PC-3 (cell line): Measurements from ENCODE around the gene C1GALT1. TPM values are rescaled to one million over a fixed set of nuclear protein-coding genes. Genes with fewer than 3 reads are reported as not detected.

ENCODE experiments used
- ATAC-seq: fragments of 200-7000 bp; cut with Tn5 transposase; 2 replicates; pipeline ENCODE4 v1.9.1; 2020; ENCODE audit warnings: mild to moderate bottlenecking, moderate library complexity
- BruUV-seq: library from RNA; stranded (reverse); fragments of 400-500 nt; replicated peaks from 2 replicates; lab custom pipeline; 2021; lab: Mats Ljungman, UMichigan
- CTCF ChIA-PET: fragments of 300-600 bp; sonication (Branson Sonifier 250); formaldehyde crosslinking; loops from one replicate; lab custom pipeline; 2022; ENCODE audit warnings: antibody characterized with exemption; lab: Charles Lee
- POLR2A ChIA-PET: fragments of 300-600 bp; sonication (Branson Sonifier 250); formaldehyde crosslinking; loops from one replicate; lab custom pipeline; 2022; ENCODE audit warnings: antibody characterized with exemption; ENCODE audit not compliant: unreplicated experiment; lab: Charles Lee
- DNase-seq: peaks from one replicate; pipeline ENCODE4 v3.0.0-alpha.2; 2015
- H2AFZ ChIP-seq: fragments of 300-600 bp; sonication (generic); 2 replicates; pipeline ENCODE4 v1.6.0; 2016; ENCODE audit warnings: antibody characterized with exemption, low read length
- H3F3A ChIP-seq: fragments of 300-600 bp; sonication (generic); one replicate; pipeline ENCODE4 v1.6.0; 2017; ENCODE audit warnings: antibody characterized with exemption, low read length, control low read depth, mild to moderate bottlenecking; ENCODE audit not compliant: unreplicated experiment
- H3K27ac ChIP-seq: fragments of 300-600 bp; sonication (generic); 2 replicates; pipeline ENCODE4 v1.5.1; 2016; ENCODE audit warnings: mild to moderate bottlenecking, low read length
- H3K27me3 ChIP-seq: fragments of 300-600 bp; sonication (generic); 2 replicates; pipeline ENCODE4 v1.6.1; 2016; ENCODE audit warnings: low read length, mixed read lengths
- H3K36me3 ChIP-seq: fragments of 300-600 bp; sonication (generic); 2 replicates; pipeline ENCODE4 v1.6.1; 2016; ENCODE audit warnings: low read depth, mixed run types, low read length, mixed read lengths
- H3K4me1 ChIP-seq: fragments of 300-600 bp; sonication (generic); 2 replicates; pipeline ENCODE4 v1.5.1; 2016; ENCODE audit warnings: low read length; ENCODE audit not compliant: insufficient read depth
- H3K4me2 ChIP-seq: fragments of 300-600 bp; sonication (generic); 2 replicates; pipeline ENCODE4 v1.6.0; 2016; ENCODE audit warnings: low read length
- H3K4me3 ChIP-seq: fragments of 300-600 bp; sonication (generic); 2 replicates; pipeline ENCODE4 v1.5.1; 2016; ENCODE audit warnings: mild to moderate bottlenecking, low read length, mixed read lengths
- H3K79me2 ChIP-seq: fragments of 300-600 bp; sonication (generic); 2 replicates; pipeline ENCODE4 v1.6.1; 2017; ENCODE audit warnings: low read length, mixed read lengths
- H3K9ac ChIP-seq: fragments of 300-600 bp; sonication (generic); 2 replicates; pipeline ENCODE4 v1.6.0; 2016; ENCODE audit warnings: mild to moderate bottlenecking, low read length
- H3K9me2 ChIP-seq: fragments of 300-600 bp; sonication (generic); replicated peaks from 2 replicates; pipeline ENCODE4 v1.6.1; 2016; ENCODE audit warnings: mixed run types, low read length, mixed read lengths
- H3K9me3 ChIP-seq: fragments of 300-600 bp; sonication (generic); 2 replicates; pipeline ENCODE4 v1.6.1; 2016; ENCODE audit warnings: low read length, mixed read lengths
- H4K20me1 ChIP-seq: fragments of 300-600 bp; sonication (generic); 2 replicates; pipeline ENCODE4 v1.6.1; 2016; ENCODE audit warnings: low read length, mixed read lengths
- EZH2 ChIP-seq: fragments of 300-600 bp; sonication (generic); IDR thresholded peaks from one replicate; pipeline ENCODE4 v1.6.1; 2017; ENCODE audit warnings: antibody characterized with exemption, mild to moderate bottlenecking, low read length; ENCODE audit not compliant: unreplicated experiment
- EZH2phosphoT487 ChIP-seq: fragments of 300-600 bp; sonication (generic); IDR thresholded peaks from 2 replicates; pipeline ENCODE4 v1.6.1; 2018; ENCODE audit warnings: mild to moderate bottlenecking, antibody characterized with exemption, low read length, borderline replicate concordance
- intact Hi-C: fragments of 100-400 bp; cut with micrococcal nuclease; formaldehyde crosslinking; loops from 2 replicates; pipeline ENCODE4 v1.9.0; 2023
- total RNA-seq: library from RNA; depleted of rRNA; stranded (reverse); fragments of >200 nt; gene quantifications from 2 replicates; pipeline ENCODE4 v1.2.3, GENCODE V29; 2014
- TF ChIP-seq, protein P1 (sequence below): fragments of 300-600 bp; sonication (generic); conservative IDR thresholded peaks from 2 replicates; pipeline ENCODE4 v1.5.1; 2017; ENCODE audit warnings: antibody characterized with exemption, low read depth, mild to moderate bottlenecking, low read length

C1GALT1 gene
- total RNA-seq, 1 experiment from 2014 or later = 32.3 TPM

DNA sequence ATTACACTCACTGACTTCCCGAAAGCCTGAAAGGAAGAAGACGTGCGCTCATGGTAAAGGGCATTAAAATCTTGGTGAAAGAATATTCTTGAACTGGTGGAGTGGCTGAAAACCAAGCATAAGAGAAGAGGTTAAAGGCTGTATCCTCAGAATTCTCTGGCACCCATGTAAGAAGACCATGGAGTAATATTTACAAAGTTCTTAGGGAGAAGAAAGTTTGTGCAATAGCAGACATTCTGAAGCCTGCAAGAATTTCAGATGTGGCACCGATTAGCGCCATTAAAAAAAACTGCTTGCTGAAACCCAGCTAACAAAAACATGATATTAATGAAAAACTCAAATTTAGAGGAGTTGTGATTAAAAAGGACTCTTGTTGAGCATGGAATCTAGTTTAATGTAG, 44.1 kb downstream of the C1GALT1 start:
- intact Hi-C loops = no loop called here
- no peak overlapping the region for H2AFZ ChIP-seq
- no peak overlapping the region for H3K4me3 ChIP-seq
- H3F3A ChIP-seq = no peaks in the 10 kb centered on the region
- TF ChIP-seq EZH2 (no peak), EZH2phosphoT487 (no peak)
- TF ChIP-seq, protein P1, sequence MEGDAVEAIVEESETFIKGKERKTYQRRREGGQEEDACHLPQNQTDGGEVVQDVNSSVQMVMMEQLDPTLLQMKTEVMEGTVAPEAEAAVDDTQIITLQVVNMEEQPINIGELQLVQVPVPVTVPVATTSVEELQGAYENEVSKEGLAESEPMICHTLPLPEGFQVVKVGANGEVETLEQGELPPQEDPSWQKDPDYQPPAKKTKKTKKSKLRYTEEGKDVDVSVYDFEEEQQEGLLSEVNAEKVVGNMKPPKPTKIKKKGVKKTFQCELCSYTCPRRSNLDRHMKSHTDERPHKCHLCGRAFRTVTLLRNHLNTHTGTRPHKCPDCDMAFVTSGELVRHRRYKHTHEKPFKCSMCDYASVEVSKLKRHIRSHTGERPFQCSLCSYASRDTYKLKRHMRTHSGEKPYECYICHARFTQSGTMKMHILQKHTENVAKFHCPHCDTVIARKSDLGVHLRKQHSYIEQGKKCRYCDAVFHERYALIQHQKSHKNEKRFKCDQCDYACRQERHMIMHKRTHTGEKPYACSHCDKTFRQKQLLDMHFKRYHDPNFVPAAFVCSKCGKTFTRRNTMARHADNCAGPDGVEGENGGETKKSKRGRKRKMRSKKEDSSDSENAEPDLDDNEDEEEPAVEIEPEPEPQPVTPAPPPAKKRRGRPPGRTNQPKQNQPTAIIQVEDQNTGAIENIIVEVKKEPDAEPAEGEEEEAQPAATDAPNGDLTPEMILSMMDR = no peak
- H3K79me2 ChIP-seq = 0 out of 2 replicates have a peak, but pooled peaks cover 6% of the 10 kb centered on the region
- ATAC-seq (no peak), DNase-seq (no peak)
- H3K9ac ChIP-seq = no peak overlapping the region
- H3K4me2 ChIP-seq = no peak overlapping the region
- BruUV-seq = no TSS peak
- peaks cover 7% of the 10 kb centered on the region for H3K4me1 ChIP-seq
- H3K9me2 ChIP-seq = no peaks in the 10 kb centered on the region
- no peaks in the 10 kb centered on the region for H3K27me3 ChIP-seq
- peaks cover 5% of the 10 kb centered on the region; the same call in 1 of the 2 replicates for H3K36me3 ChIP-seq
- H3K9me3 ChIP-seq = peaks cover 5% of the 10 kb centered on the region; the same call in 1 of the 2 replicates
- POLR2A ChIA-PET = no interaction called here
- H3K27ac ChIP-seq = no peak overlapping the region
- CTCF ChIA-PET = no interaction called here
- H4K20me1 ChIP-seq = no peaks in the 10 kb centered on the region

DNA sequence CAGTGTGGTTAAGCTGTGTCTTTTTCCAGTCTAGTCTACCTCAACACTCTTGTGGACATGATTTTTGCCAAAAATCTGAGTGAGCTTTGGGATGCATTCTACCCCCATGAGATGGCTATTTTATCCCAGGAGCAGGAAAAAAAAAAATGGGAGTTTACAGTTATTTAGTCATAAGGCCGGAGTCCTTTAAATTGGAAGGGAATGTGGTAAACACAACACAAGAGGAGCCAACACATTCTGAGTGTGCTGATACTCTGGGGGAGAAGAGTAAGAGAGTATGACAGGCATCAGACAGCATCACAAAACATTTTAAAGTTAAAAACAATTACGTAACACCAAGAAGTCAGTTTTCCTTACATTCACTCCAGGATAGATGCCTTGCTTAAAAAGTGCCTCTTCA, 46.1 kb downstream of the C1GALT1 start:
- ATAC-seq (no peak), DNase-seq (no peak)
- POLR2A ChIA-PET = no interaction called here
- no TSS peak for BruUV-seq
- TF ChIP-seq EZH2 (no peak), EZH2phosphoT487 (no peak)
- TF ChIP-seq, protein P1 = no peak
- peaks cover 5% of the 10 kb centered on the region; the same call in 1 of the 2 replicates for H3K9me3 ChIP-seq
- H3K4me1 ChIP-seq = no peaks in the 10 kb centered on the region
- H3F3A ChIP-seq = no peaks in the 10 kb centered on the region
- no peak overlapping the region for H3K9ac ChIP-seq
- H3K9me2 ChIP-seq = no peaks in the 10 kb centered on the region
- 0 out of 2 replicates have a peak, but pooled peaks cover 9% of the 10 kb centered on the region for H3K79me2 ChIP-seq
- no peak overlapping the region for H3K27ac ChIP-seq
- CTCF ChIA-PET = no interaction called here
- no peaks in the 10 kb centered on the region for H4K20me1 ChIP-seq
- H2AFZ ChIP-seq = no peak overlapping the region
- H3K36me3 ChIP-seq = peaks cover 5% of the 10 kb centered on the region; the same call in 1 of the 2 replicates
- no peak overlapping the region for H3K4me2 ChIP-seq
- intact Hi-C loops = no loop called here
- no peaks in the 10 kb centered on the region for H3K27me3 ChIP-seq
- H3K4me3 ChIP-seq = no peak overlapping the region

DNA sequence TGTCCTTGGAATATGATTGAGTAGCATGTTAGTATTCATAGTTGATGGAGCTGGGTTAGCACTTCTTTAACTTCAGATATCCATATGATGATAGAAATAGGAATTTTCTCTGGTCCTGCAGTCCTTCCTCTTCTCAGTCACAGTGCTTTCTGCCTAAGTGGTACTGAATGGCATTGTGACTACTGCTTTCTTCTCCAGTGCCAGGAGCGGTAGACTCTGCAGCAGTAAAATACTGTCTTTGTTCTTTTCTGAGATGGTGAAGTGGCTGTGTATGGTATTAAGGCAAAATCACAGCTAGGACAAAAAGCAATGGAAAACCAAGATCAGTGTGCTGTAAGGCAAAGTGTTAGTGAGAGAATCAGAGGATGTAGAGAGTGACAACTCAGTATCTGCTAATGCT, 46.6 kb downstream of the C1GALT1 start:
- H3K4me1 ChIP-seq = no peaks in the 10 kb centered on the region
- no peak overlapping the region for H3K27ac ChIP-seq
- H3K4me3 ChIP-seq = no peak overlapping the region
- no peaks in the 10 kb centered on the region for H3F3A ChIP-seq
- H2AFZ ChIP-seq = no peak overlapping the region
- H3K27me3 ChIP-seq = no peaks in the 10 kb centered on the region
- intact Hi-C loops = no loop called here
- no peak overlapping the region for H3K4me2 ChIP-seq
- no peaks in the 10 kb centered on the region for H4K20me1 ChIP-seq
- no peak for DNase-seq
- ChIA-PET CTCF (no interaction called here), POLR2A (no interaction called here)
- H3K79me2 ChIP-seq = 0 out of 2 replicates have a peak, but pooled peaks cover 9% of the 10 kb centered on the region
- no peak for ATAC-seq
- no peaks in the 10 kb centered on the region for H3K9me2 ChIP-seq
- H3K9ac ChIP-seq = no peak overlapping the region
- H3K36me3 ChIP-seq = peaks cover 5% of the 10 kb centered on the region; the same call in 1 of the 2 replicates
- TF ChIP-seq, protein P1 = no peak
- no peak for TF ChIP-seq EZH2
- no peak for TF ChIP-seq EZH2phosphoT487
- BruUV-seq = no TSS peak
- peaks cover 5% of the 10 kb centered on the region; the same call in 1 of the 2 replicates for H3K9me3 ChIP-seq
